Skin epidermis (tissue), 12 donors: ENCODE measurements around the gene PLA2G2C.
"Not testable (repeated sequence)": the region's sequence is repeated elsewhere in the genome, so short reads cannot be mapped to it uniquely, and the experiment has no call there.

Source experiments
- H3K27ac ChIP-seq, 21 experiments: fragments of 200-600 bp; sonication (generic) in 11 of 21; one replicate each; pipeline ENCODE4 v1.5.0; 2020; ENCODE audit warnings: mild to moderate bottlenecking in 3 of 21, inconsistent platforms in 2 of 21, moderate library complexity in 2 of 21
- H3K4me3 ChIP-seq, 7 experiments: fragments of 200-600 bp; sonication (generic) in 2 of 7; one replicate each; pipeline ENCODE4 v1.5.0; 2020; ENCODE audit warnings: inconsistent platforms in 2 of 7, mild to moderate bottlenecking in 2 of 7, moderate library complexity in 1 of 7

PLA2G2C gene

GRCh38 chr1:20185834-20186782, at the start of gene PLA2G2C, which contains the start of gene UBXN10:
Gene PLA2G2C (minus strand): TSS chr1:20186518. CDS start chr1:20177363, 9,155 bp downstream.
Gene UBXN10 (plus strand): TSS chr1:20186096. CDS start chr1:20190562, 4,466 bp downstream.
- Histone ChIP-seq H3K4me3 (peak within 1 kb of the TSS; percentile 16 to 37 (median 23)), H3K27ac (peak within 1 kb of the TSS in 17 of 21 experiments; percentile 8 to 82 (median 49))

- Histone ChIP-seq H3K27ac (no peak overlapping the region), H3K4me3 (no peak overlapping the region)
Observed at GRCh38 chr1:20234788-20235535, 48.6 kb upstream of the PLA2G2C start.

GRCh38 chr1:20233866-20234265, 47.5 kb upstream of the PLA2G2C start:
- no peak overlapping the region for H3K27ac ChIP-seq
- no peak overlapping the region for H3K4me3 ChIP-seq

- Histone ChIP-seq H3K27ac (no peak overlapping the region), H3K4me3 (no peak overlapping the region)
Observed at GRCh38 chr1:20233394-20233793, 47.1 kb upstream of the PLA2G2C start.

- H3K4me3 ChIP-seq, H3K27ac ChIP-seq: not testable (repeated sequence)
Observed at GRCh38 chr1:20232564-20232963, 46.2 kb upstream of the PLA2G2C start.

- H3K4me3 ChIP-seq, result no peak overlapping the region
- no peak overlapping the region for H3K27ac ChIP-seq
Observed at GRCh38 chr1:20229171-20229570, 42.9 kb upstream of the PLA2G2C start.

- H3K27ac ChIP-seq, result no peak overlapping the region
- H3K4me3 ChIP-seq, result no peak overlapping the region
Observed at GRCh38 chr1:20228314-20228825, 42.1 kb upstream of the PLA2G2C start.

- H3K27ac ChIP-seq, result no peak overlapping the region
- no peak overlapping the region for H3K4me3 ChIP-seq
Observed at GRCh38 chr1:20227704-20228103, 41.4 kb upstream of the PLA2G2C start.

GRCh38 chr1:20224546-20224945, 38.2 kb upstream of the PLA2G2C start:
- H3K27ac ChIP-seq, result no peak overlapping the region

GRCh38 chr1:20223551-20224419, 37.5 kb upstream of the PLA2G2C start:
- no peak overlapping the region for H3K4me3 ChIP-seq
- H3K27ac ChIP-seq, result no peak overlapping the region

More at GRCh38 chr1:20224546-20224945, 38.2 kb upstream of the PLA2G2C start:
- H3K4me3 ChIP-seq, result no peak overlapping the region

GRCh38 chr1:20223106-20223505, 36.8 kb upstream of the PLA2G2C start:
- Histone ChIP-seq H3K27ac (no peak overlapping the region), H3K4me3 (no peak overlapping the region)

GRCh38 chr1:20220036-20220435, 33.7 kb upstream of the PLA2G2C start:
- Histone ChIP-seq H3K4me3 (no peak overlapping the region), H3K27ac (no peak overlapping the region)

GRCh38 chr1:20219053-20219452, 32.7 kb upstream of the PLA2G2C start:
- not testable (repeated sequence) for H3K4me3 ChIP-seq, H3K27ac ChIP-seq

GRCh38 chr1:20216574-20216973, 30.3 kb upstream of the PLA2G2C start:
- Histone ChIP-seq H3K27ac (no peak overlapping the region), H3K4me3 (no peak overlapping the region)

GRCh38 chr1:20215716-20216115, 29.4 kb upstream of the PLA2G2C start:
- H3K4me3 ChIP-seq, result no peak overlapping the region
- no peak overlapping the region for H3K27ac ChIP-seq

- no peak overlapping the region for H3K4me3 ChIP-seq
- H3K27ac ChIP-seq, result no peak overlapping the region
Observed at GRCh38 chr1:20212685-20213331, 26.5 kb upstream of the PLA2G2C start.

- Histone ChIP-seq H3K27ac (peak overlapping the region in 1 of 21 experiments; percentile 6), H3K4me3 (no peak overlapping the region)
Observed at GRCh38 chr1:20212085-20212684, 25.9 kb upstream of the PLA2G2C start.

GRCh38 chr1:20211511-20211931, 25.2 kb upstream of the PLA2G2C start:
- Histone ChIP-seq H3K4me3 (no peak overlapping the region), H3K27ac (peak overlapping the region in 1 of 21 experiments; percentile 49)
